Brain microvascular endothelial cell (primary cell): ENCODE measurements around the gene CEACAM1.

Source experiments
- DNase-seq: peaks from one replicate; pipeline ENCODE4 v3.0.0-alpha.2; 2020
- H3K27ac ChIP-seq: fragments of 250-450 bp; sonication (Bioruptor Pico); 2 replicates; pipeline ENCODE4 v1.5.1; 2020; ENCODE audit warnings: mild to moderate bottlenecking, moderate library complexity
- H3K27me3 ChIP-seq: fragments of 250-450 bp; sonication (Bioruptor Pico); replicated peaks from 2 replicates; pipeline ENCODE4 v1.5.1; 2020; ENCODE audit warnings: mild to moderate bottlenecking
- H3K36me3 ChIP-seq: fragments of 250-450 bp; sonication (Bioruptor Pico); replicated peaks from 2 replicates; pipeline ENCODE4 v1.5.1; 2020; ENCODE audit warnings: mild to moderate bottlenecking
- H3K4me3 ChIP-seq: 2 replicates; pipeline ENCODE4 v1.5.1; 2011; ENCODE audit warnings: low read depth, mild to moderate bottlenecking, control low read depth, low read length, moderate library complexity
- in situ Hi-C: cut with HindIII; loops from 2 replicates; pipeline ENCODE4 v1.10.0; 2017; ENCODE audit warnings: low sequenced_read_pairs, low pct_ligation_motif_present
- TF ChIP-seq, protein P1 (sequence below): IDR thresholded peaks from 2 replicates; pipeline ENCODE4 v1.5.1; 2011; ENCODE audit warnings: low read depth, mild to moderate bottlenecking, moderate library complexity, low read length, control low read depth, inconsistent platforms; ENCODE audit errors: missing control alignments

Gene CEACAM1

DNA sequence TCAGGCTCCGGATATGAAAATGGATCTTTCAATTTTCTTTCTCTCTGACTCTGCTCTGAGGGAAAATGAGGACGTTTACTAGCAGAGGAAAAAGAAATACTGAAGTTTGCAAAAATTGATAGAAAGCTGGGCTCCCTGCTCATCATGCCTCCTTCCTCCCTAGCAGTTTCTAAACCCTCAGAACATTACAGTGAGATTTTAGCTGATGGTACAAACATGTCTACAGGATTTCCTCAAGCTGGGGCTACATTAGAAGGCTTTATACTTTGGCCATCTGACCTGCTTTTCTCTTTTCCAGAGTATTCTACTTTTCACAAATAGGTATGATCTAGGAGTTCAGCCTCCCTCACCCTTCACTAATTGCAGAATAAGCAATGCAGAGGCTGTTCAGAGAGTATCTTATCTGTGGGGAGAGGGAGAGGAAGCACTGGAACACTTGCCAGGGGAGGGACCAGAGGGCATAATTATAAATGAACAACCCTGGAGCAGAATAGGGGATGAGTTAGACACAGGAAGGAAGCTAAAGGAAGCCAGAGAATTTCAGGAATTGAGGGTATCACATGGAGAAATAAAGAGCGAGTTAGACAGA is 30.0 kb downstream of the CEACAM1 start:
- DNase-seq, result no peak
- Histone ChIP-seq H3K27ac (no peak overlapping the region), H3K4me3 (no peak overlapping the region), H3K36me3 (no peaks in the 10 kb centered on the region), H3K27me3 (no peaks in the 10 kb centered on the region)
- TF ChIP-seq, protein P1, sequence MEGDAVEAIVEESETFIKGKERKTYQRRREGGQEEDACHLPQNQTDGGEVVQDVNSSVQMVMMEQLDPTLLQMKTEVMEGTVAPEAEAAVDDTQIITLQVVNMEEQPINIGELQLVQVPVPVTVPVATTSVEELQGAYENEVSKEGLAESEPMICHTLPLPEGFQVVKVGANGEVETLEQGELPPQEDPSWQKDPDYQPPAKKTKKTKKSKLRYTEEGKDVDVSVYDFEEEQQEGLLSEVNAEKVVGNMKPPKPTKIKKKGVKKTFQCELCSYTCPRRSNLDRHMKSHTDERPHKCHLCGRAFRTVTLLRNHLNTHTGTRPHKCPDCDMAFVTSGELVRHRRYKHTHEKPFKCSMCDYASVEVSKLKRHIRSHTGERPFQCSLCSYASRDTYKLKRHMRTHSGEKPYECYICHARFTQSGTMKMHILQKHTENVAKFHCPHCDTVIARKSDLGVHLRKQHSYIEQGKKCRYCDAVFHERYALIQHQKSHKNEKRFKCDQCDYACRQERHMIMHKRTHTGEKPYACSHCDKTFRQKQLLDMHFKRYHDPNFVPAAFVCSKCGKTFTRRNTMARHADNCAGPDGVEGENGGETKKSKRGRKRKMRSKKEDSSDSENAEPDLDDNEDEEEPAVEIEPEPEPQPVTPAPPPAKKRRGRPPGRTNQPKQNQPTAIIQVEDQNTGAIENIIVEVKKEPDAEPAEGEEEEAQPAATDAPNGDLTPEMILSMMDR, result no peak
- in situ Hi-C loops, result no loop called here

DNA sequence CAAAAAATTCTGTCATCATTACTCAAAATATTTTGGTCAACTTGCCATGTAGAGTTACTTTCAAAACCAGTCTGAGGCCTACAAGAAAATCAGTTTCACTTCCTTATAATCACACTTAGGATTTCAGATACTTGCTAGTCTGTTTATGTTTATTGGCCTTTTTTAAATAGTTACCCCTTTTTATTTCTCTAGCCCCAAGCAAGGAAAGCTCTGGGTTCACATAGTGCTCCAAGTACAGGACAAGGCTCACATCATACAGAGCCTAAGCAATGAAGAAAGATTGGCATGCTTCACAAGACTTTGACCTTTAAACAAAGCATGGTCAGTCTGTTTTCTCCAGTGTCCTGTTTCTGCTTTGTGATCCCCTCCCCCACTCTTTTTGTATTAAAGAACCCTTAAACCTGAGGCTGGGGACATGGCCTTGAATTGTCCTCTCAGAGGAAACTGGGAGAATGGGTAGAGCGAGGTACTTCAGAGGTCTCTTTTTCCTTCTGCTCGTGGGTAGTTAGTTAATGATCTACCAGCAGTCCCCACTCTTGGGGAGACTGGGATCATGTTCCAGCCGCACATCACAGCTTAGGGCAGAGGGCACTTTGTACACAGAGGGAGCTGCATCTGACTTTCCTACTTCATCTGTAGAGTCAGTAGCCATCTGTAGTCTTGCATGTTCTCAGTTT is 30.7 kb downstream of the CEACAM1 start:
- no peaks in the 10 kb centered on the region for H3K36me3 ChIP-seq
- DNase-seq, result no peak
- H3K27me3 ChIP-seq, result no peaks in the 10 kb centered on the region
- in situ Hi-C loops, result no loop called here
- H3K4me3 ChIP-seq, result no peak overlapping the region
- TF ChIP-seq, protein P1, result no peak
- no peak overlapping the region for H3K27ac ChIP-seq

DNA sequence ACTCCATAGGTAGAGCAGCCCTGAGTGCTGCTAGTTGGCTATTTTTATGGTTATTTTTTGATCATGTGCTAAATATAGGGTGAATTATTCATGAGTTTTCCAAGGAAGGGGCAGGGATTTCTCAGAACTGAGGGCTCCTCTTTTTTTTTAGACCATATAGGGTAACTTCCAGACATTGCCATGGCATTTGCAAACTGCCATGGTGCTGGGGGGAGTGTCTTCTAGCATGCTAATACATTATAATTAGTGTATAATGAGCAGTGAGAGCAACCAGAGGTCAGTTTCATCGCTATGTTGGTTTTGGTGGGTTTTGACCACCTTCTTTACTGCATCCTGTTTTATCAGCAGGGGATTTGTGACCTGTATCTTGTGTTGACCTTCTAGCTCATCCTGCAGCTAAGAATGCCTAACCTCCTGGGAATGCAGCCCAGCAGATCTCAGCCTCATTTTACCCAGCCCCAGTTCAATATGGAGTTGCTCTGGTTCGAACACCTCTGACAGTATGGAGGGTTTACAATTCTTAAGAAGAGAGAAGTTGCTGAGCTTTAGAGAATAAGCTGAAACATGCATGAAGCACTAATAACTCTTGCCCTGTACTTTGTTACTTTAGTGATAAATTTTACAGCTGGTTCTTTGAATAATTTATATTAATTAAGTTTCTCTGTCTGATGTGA is 31.7 kb downstream of the CEACAM1 start:
- in situ Hi-C loops, result no loop called here

DNA sequence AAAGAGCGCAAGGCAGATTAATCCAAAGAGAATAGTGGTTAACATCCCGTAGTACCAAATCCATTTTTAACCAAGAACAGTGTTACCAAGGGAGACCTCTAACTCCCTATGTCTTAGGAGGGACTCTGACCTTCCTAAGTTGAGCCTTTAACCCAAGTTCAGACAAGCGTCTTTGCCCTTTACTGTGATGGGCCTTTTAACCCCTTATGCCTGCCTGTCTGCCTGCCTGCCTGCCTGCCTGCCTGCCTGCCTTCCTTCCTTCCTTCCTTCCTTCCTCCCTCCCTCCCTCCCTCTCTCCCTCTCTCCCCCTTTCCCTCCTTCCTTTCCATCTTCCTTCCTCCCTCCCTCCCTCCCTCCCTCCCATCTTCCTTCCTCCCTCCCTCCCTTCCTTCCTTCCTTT is 32.6 kb downstream of the CEACAM1 start:
- in situ Hi-C loops, result no loop called here
- no peaks in the 10 kb centered on the region for H3K36me3 ChIP-seq
- TF ChIP-seq, protein P1, result no peak
- H3K4me3 ChIP-seq, result no peak overlapping the region
- no peaks in the 10 kb centered on the region for H3K27me3 ChIP-seq
- DNase-seq, result no peak
- no peak overlapping the region for H3K27ac ChIP-seq

More for the DNA sequence above, 31.7 kb downstream of the CEACAM1 start:
- TF ChIP-seq, protein P1, result no peak
- no peaks in the 10 kb centered on the region for H3K27me3 ChIP-seq
- H3K27ac ChIP-seq, result no peak overlapping the region
- no peak overlapping the region for H3K4me3 ChIP-seq
- no peaks in the 10 kb centered on the region for H3K36me3 ChIP-seq
- no peak for DNase-seq

DNA sequence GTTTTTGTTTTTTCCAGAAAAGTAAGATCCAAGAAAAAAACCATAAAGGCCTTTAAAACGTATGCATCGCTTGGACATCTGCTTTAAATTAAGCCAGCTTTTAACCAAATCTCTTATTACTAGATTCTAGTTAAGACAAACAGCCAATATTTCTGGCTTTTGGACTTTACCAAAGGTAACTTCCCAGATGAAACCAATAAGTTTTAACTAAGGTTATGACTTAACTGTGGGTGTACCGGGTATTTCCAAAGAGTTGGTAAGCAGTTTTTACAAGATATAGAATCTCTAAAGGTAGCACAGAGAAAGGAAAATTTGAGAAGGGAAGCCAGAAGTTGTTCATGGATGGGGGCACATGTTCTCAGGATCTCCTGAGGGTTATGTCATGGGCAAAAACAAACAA is 34.0 kb downstream of the CEACAM1 start:
- H3K4me3 ChIP-seq, result no peak overlapping the region
- TF ChIP-seq, protein P1, result no peak
- DNase-seq, result no peak
- in situ Hi-C loops, result no loop called here
- H3K27me3 ChIP-seq, result no peaks in the 10 kb centered on the region
- no peaks in the 10 kb centered on the region for H3K36me3 ChIP-seq
- H3K27ac ChIP-seq, result no peak overlapping the region
